SK-MEL-5 (cell line): ENCODE results near the gene TMEM141. TPM values are rescaled to one million over a fixed set of nuclear protein-coding genes. Genes with fewer than 3 reads are reported as not detected.

Experiments
- small RNA-seq, 2 experiments: library from RNA; depleted of rRNA; stranded (forward); fragments of <200 nt; gene quantifications; one replicate each; pipeline ENCODE3, GENCODE V24; 2014
- total RNA-seq: library from RNA; depleted of rRNA; stranded (reverse); fragments of >200 nt; shearing (Covaris generic); gene quantifications from 2 replicates; pipeline ENCODE4 v1.2.3, GENCODE V29; 2014; rRNA removed

The TMEM141 gene
- total RNA-seq, 1 experiment from 2014 or later, result 47.1 TPM

Small RNAs within 50 kb of the gene (small RNA-seq; reads per million reads assigned to genes)
- 0 reads per million in 2 experiments for gene AL355987.2
- gene ATP6V1G1P3, result 0 reads per million in 2 experiments
- 0 reads per million in 2 experiments for gene MIR4292
- gene MIR6722, result 0 reads per million in 2 experiments

Other genes with a start within 250 kb of the TMEM141 start
- gene NOTCH1, start 245.3 kb upstream of the TMEM141 start, total RNA-seq, result 3.0 and 3.2 TPM in 2 replicates
- gene EGFL7, start 128.4 kb upstream of the TMEM141 start, total RNA-seq, result 61.5 and 66.9 TPM in 2 replicates
- gene AGPAT2, start 103.9 kb upstream of the TMEM141 start, total RNA-seq, result 52.3 and 54.1 TPM in 2 replicates
- 42.0 and 45.6 TPM in 2 replicates for gene DIPK1B, start 78.8 kb upstream of the TMEM141 start, total RNA-seq
- not detected in 2 replicates for gene LCN10, start 48.4 kb upstream of the TMEM141 start, total RNA-seq
- gene LCN6, start 42.8 kb upstream of the TMEM141 start, total RNA-seq, result not detected in 2 replicates
- gene LCN8, start 33.1 kb upstream of the TMEM141 start, total RNA-seq, result not detected in 2 replicates
- gene LCN15, start 26.8 kb upstream of the TMEM141 start, total RNA-seq, result 0.05 and 0.21 TPM in 2 replicates
- gene CCDC183, start 5.0 kb downstream of the TMEM141 start, total RNA-seq, result 0.08 and 0.42 TPM in 2 replicates
- gene RABL6, start 16.6 kb downstream of the TMEM141 start, total RNA-seq, result 57.4 and 62.6 TPM in 2 replicates
- 1.2 and 1.4 TPM in 2 replicates for gene AJM1, start 51.1 kb downstream of the TMEM141 start, total RNA-seq
- 101 TPM in 2 replicates for gene PHPT1, start 58.1 kb downstream of the TMEM141 start, total RNA-seq
- 0.80 and 1.3 TPM in 2 replicates for gene MAMDC4, start 61.0 kb downstream of the TMEM141 start, total RNA-seq
- gene EDF1, start 75.0 kb downstream of the TMEM141 start, total RNA-seq, result 356 and 392 TPM in 2 replicates
- gene TRAF2, start 95.2 kb downstream of the TMEM141 start, total RNA-seq, result 13.5 and 16.4 TPM in 2 replicates
- gene FBXW5, start 153.4 kb downstream of the TMEM141 start, total RNA-seq, result 141 and 174 TPM in 2 replicates
- 0.45 and 0.53 TPM in 2 replicates for gene C8G, start 153.9 kb downstream of the TMEM141 start, total RNA-seq
- gene LCN12, start 160.9 kb downstream of the TMEM141 start, total RNA-seq, result not detected in 2 replicates
- not detected in 2 replicates for gene PTGDS, start 186.2 kb downstream of the TMEM141 start, total RNA-seq
- not detected in 2 replicates for gene LCNL1, start 191.6 kb downstream of the TMEM141 start, total RNA-seq
- 31.7 and 46.0 TPM in 2 replicates for gene PAXX, start 201.1 kb downstream of the TMEM141 start, total RNA-seq
- not detected in 2 replicates for gene CLIC3, start 205.2 kb downstream of the TMEM141 start, total RNA-seq
- 8.6 and 9.5 TPM in 2 replicates for gene ABCA2, start 236.9 kb downstream of the TMEM141 start, total RNA-seq
- gene FUT7, start 240.7 kb downstream of the TMEM141 start, total RNA-seq, result not detected in 2 replicates